Suprapubic skin (tissue), 3 donors: Measurements from ENCODE around the gene SLC44A1.

Source experiments
- POLR2A ChIP-seq, 2 donors: fragments of 450-650 bp; IDR thresholded peaks; one replicate each; pipeline ENCODE4 v1.6.1; 2017; ENCODE audit warnings: antibody characterized with exemption in 2 of 2, mild to moderate bottlenecking in 2 of 2, moderate library complexity in 2 of 2
- TF ChIP-seq, protein P1 (sequence below), 2 donors: fragments of 200-600 bp in 1 of 2; fragments of 450-650 bp in 1 of 2; sonication (generic) in 1 of 2; IDR thresholded peaks; one replicate each; pipeline ENCODE4 v1.5.1; 2016 to 2019; ENCODE audit warnings: antibody characterized with exemption in 2 of 2, mild to moderate bottlenecking in 1 of 2, moderate library complexity in 1 of 2

- no peak for TF ChIP-seq POLR2A (IDR thresholded peaks at IDR 0.05)
- TF ChIP-seq, protein P1, sequence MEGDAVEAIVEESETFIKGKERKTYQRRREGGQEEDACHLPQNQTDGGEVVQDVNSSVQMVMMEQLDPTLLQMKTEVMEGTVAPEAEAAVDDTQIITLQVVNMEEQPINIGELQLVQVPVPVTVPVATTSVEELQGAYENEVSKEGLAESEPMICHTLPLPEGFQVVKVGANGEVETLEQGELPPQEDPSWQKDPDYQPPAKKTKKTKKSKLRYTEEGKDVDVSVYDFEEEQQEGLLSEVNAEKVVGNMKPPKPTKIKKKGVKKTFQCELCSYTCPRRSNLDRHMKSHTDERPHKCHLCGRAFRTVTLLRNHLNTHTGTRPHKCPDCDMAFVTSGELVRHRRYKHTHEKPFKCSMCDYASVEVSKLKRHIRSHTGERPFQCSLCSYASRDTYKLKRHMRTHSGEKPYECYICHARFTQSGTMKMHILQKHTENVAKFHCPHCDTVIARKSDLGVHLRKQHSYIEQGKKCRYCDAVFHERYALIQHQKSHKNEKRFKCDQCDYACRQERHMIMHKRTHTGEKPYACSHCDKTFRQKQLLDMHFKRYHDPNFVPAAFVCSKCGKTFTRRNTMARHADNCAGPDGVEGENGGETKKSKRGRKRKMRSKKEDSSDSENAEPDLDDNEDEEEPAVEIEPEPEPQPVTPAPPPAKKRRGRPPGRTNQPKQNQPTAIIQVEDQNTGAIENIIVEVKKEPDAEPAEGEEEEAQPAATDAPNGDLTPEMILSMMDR (IDR thresholded peaks at IDR 0.05): no peak
Measured at GRCh38 chr9:105248691-105249090, 4.2 kb downstream of the SLC44A1 start.
